Measurements from ENCODE around the gene TPRG1L.

Gene TPRG1L

DNA sequence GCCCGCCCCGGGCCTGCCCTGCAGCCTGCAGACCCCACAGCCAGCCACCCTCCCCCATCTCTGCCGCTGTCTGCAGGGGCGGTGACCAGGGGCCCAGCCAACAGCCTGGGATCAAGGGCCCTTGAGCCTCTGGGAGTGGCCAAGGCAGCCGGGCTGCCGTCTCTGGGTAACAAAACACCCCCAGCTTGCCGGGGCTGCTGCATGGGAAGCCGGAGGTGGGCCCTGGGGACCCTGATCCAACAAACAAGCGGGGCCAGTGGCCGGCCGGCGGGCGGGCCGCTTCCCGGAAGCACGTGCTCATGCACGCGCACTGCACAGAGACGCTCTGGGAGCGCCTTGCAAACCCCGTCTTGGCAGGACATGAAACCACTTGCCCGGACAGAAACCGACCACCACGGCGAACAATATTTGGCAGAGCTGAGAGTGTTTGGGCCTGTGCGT lies 26.7 kb upstream of the TPRG1L start:
- no CpG with 5 or more reads among the region's 26 CpGs for WGBS (ENCODE audit: extremely low coverage, insufficient coverage, insufficient read length)

DNA sequence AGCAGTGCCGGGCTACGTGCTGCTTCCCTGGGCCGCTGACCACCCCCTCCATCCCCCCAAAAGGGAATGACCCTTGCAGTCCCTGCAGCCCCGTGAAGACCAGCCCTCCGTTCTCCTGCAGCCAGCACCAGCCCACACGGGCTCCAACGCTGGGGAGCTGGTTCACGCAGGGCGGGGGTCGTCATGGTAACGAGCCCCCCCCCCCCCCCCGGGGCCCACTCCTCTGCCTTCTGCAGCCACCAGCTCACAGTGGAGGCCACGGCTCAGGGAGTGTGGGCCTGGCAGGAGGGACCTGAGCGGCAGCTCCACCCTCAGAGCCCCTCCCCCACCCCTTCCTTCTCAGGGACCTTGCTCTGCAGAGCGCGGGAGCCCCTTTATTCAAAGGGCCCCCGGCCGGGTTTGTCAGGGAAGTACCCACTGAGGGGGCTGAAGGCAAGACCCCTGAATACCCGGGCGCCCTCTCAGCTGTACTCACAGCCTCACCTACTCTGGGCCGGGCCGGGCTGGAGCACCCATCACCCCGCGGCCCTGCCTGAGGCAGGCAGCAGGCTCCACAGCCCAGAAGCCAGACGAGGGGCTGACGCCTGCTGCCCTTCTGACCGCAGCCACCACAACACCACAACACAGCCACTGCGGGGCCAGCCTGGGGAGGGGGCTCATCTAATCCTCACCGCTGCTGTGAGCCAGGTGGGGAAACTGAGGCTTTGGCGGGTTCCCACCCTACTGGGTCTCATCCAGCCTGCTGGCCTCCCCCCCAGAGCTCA lies 26.1 kb upstream of the TPRG1L start:
- no peaks in the 10 kb centered on the region for H3K27me3 ChIP-seq (ENCODE audit: insufficient read depth, low read length)
- H3K9me3 ChIP-seq (ENCODE audit: insufficient read depth, low read depth, low read length), result no peaks in the 10 kb centered on the region
- no peak for DNase-seq
- no peak overlapping the region for H2AK5ac ChIP-seq (ENCODE audit: low read length)
- H2BK120ac ChIP-seq (ENCODE audit: insufficient read depth, low read length, poor library complexity), result no peak overlapping the region
- no peak overlapping the region for H3K18ac ChIP-seq (ENCODE audit: low read length)
- H2BK12ac ChIP-seq (ENCODE audit: low read length), result no peak overlapping the region
- no peaks in the 10 kb centered on the region for H3K79me1 ChIP-seq (ENCODE audit: low read length)
- no peak overlapping the region for H2AFZ ChIP-seq (ENCODE audit: insufficient read depth, low read length, poor library complexity)
- no peak overlapping the region for H3K23ac ChIP-seq (ENCODE audit: low read length)
- H2BK5ac ChIP-seq (ENCODE audit: low read depth, low read length, poor library complexity), result no peak overlapping the region
- no CpG with 5 or more reads among the region's 30 CpGs for WGBS (ENCODE audit: extremely low coverage, insufficient coverage, insufficient read length)
- no peak overlapping the region for H3K4ac ChIP-seq (ENCODE audit: low read depth, low read length)
- H4K12ac ChIP-seq (ENCODE audit: low read depth, low read length), result no peak overlapping the region
- H3K36me3 ChIP-seq (ENCODE audit: control insufficient read depth in 1 of 2, insufficient read depth in 2 of 2, low read length in 2 of 2), result no peaks in the 10 kb centered on the region
- H4K91ac ChIP-seq (ENCODE audit: low read depth, low read length), result no peak overlapping the region
- H3K4me1 ChIP-seq (ENCODE audit: control insufficient read depth in 1 of 2, insufficient read depth in 2 of 2, low read length in 2 of 2), result no peaks in the 10 kb centered on the region
- no peak overlapping the region for H3K9ac ChIP-seq (ENCODE audit: low read length)
- H3K4me3 ChIP-seq (ENCODE audit: low read depth, low read length), result no peak overlapping the region
- no peak overlapping the region for H3K27ac ChIP-seq (ENCODE audit: low read depth, low read length)
- no peak overlapping the region for H3K14ac ChIP-seq (ENCODE audit: low read length)
- H4K8ac ChIP-seq (ENCODE audit: low read depth, low read length), result no peak overlapping the region
- H3K79me2 ChIP-seq (ENCODE audit: control insufficient read depth, insufficient read depth, low read length, poor library complexity), result no peaks in the 10 kb centered on the region
- H3K4me2 ChIP-seq (ENCODE audit: low read length), result no peak overlapping the region

More for the DNA sequence above, 26.7 kb upstream of the TPRG1L start:
- Histone ChIP-seq H4K12ac (ENCODE audit: low read depth, low read length) (no peak overlapping the region), H2BK120ac (ENCODE audit: insufficient read depth, low read length, poor library complexity) (no peak overlapping the region), H2BK5ac (ENCODE audit: low read depth, low read length, poor library complexity) (no peak overlapping the region), H3K4me3 (ENCODE audit: low read depth, low read length) (no peak overlapping the region), H3K4me1 (ENCODE audit: control insufficient read depth in 1 of 2, insufficient read depth in 2 of 2, low read length in 2 of 2) (no peaks in the 10 kb centered on the region), H2AK5ac (ENCODE audit: low read length) (no peak overlapping the region), H3K18ac (ENCODE audit: low read length) (no peak overlapping the region), H3K27ac (ENCODE audit: low read depth, low read length) (no peak overlapping the region), H3K9me3 (ENCODE audit: insufficient read depth, low read depth, low read length) (no peaks in the 10 kb centered on the region), H3K79me2 (ENCODE audit: control insufficient read depth, insufficient read depth, low read length, poor library complexity) (no peaks in the 10 kb centered on the region), H3K9ac (ENCODE audit: low read length) (no peak overlapping the region), H4K8ac (ENCODE audit: low read depth, low read length) (no peak overlapping the region), H2BK12ac (ENCODE audit: low read length) (no peak overlapping the region), H3K23ac (ENCODE audit: low read length) (no peak overlapping the region), H3K4me2 (ENCODE audit: low read length) (no peak overlapping the region), H3K27me3 (ENCODE audit: insufficient read depth, low read length) (no peaks in the 10 kb centered on the region), H3K14ac (ENCODE audit: low read length) (no peak overlapping the region), H4K91ac (ENCODE audit: low read depth, low read length) (no peak overlapping the region), H3K79me1 (ENCODE audit: low read length) (no peaks in the 10 kb centered on the region), H3K36me3 (ENCODE audit: control insufficient read depth in 1 of 2, insufficient read depth in 2 of 2, low read length in 2 of 2) (no peaks in the 10 kb centered on the region), H2AFZ (ENCODE audit: insufficient read depth, low read length, poor library complexity) (no peak overlapping the region), H3K4ac (ENCODE audit: low read depth, low read length) (no peak overlapping the region)
- no peak for DNase-seq

GRCh38 chr1:3599286-3599811 lies 25.5 kb upstream of the TPRG1L start:
- H2BK120ac ChIP-seq (ENCODE audit: insufficient read depth, low read length, poor library complexity), result no peak overlapping the region
- H4K8ac ChIP-seq (ENCODE audit: low read depth, low read length), result no peak overlapping the region
- H3K14ac ChIP-seq (ENCODE audit: low read length), result no peak overlapping the region
- no peaks in the 10 kb centered on the region for H3K79me2 ChIP-seq (ENCODE audit: control insufficient read depth, insufficient read depth, low read length, poor library complexity)
- no CpG with 5 or more reads among the region's 16 CpGs for WGBS (ENCODE audit: extremely low coverage, insufficient coverage, insufficient read length)
- no peaks in the 10 kb centered on the region for H3K79me1 ChIP-seq (ENCODE audit: low read length)
- H4K91ac ChIP-seq (ENCODE audit: low read depth, low read length), result no peak overlapping the region
- no peak overlapping the region for H2BK5ac ChIP-seq (ENCODE audit: low read depth, low read length, poor library complexity)
- H3K4ac ChIP-seq (ENCODE audit: low read depth, low read length), result no peak overlapping the region
- no peak overlapping the region for H3K9ac ChIP-seq (ENCODE audit: low read length)
- no peak overlapping the region for H3K23ac ChIP-seq (ENCODE audit: low read length)
- H2AFZ ChIP-seq (ENCODE audit: insufficient read depth, low read length, poor library complexity), result no peak overlapping the region
- H4K12ac ChIP-seq (ENCODE audit: low read depth, low read length), result no peak overlapping the region
- H3K18ac ChIP-seq (ENCODE audit: low read length), result no peak overlapping the region
- no peak overlapping the region for H3K27ac ChIP-seq (ENCODE audit: low read depth, low read length)
- DNase-seq, result no peak
- H3K4me3 ChIP-seq (ENCODE audit: low read depth, low read length), result no peak overlapping the region
- no peaks in the 10 kb centered on the region for H3K36me3 ChIP-seq (ENCODE audit: control insufficient read depth in 1 of 2, insufficient read depth in 2 of 2, low read length in 2 of 2)
- no peak overlapping the region for H3K4me2 ChIP-seq (ENCODE audit: low read length)
- no peaks in the 10 kb centered on the region for H3K27me3 ChIP-seq (ENCODE audit: insufficient read depth, low read length)
- H3K4me1 ChIP-seq (ENCODE audit: control insufficient read depth in 1 of 2, insufficient read depth in 2 of 2, low read length in 2 of 2), result no peaks in the 10 kb centered on the region
- peaks cover 6% of the 10 kb centered on the region for H3K9me3 ChIP-seq (ENCODE audit: insufficient read depth, low read depth, low read length)
- no peak overlapping the region for H2BK12ac ChIP-seq (ENCODE audit: low read length)
- no peak overlapping the region for H2AK5ac ChIP-seq (ENCODE audit: low read length)

- no peak for DNase-seq
- Histone ChIP-seq H4K12ac (ENCODE audit: low read depth, low read length) (no peak overlapping the region), H2BK12ac (ENCODE audit: low read length) (no peak overlapping the region), H3K18ac (ENCODE audit: low read length) (no peak overlapping the region), H3K23ac (ENCODE audit: low read length) (no peak overlapping the region), H3K27me3 (ENCODE audit: insufficient read depth, low read length) (no peaks in the 10 kb centered on the region), H2AFZ (ENCODE audit: insufficient read depth, low read length, poor library complexity) (no peak overlapping the region), H3K27ac (ENCODE audit: low read depth, low read length) (no peak overlapping the region), H4K91ac (ENCODE audit: low read depth, low read length) (no peak overlapping the region), H2AK5ac (ENCODE audit: low read length) (no peak overlapping the region), H4K8ac (ENCODE audit: low read depth, low read length) (no peak overlapping the region), H3K9ac (ENCODE audit: low read length) (no peak overlapping the region), H3K14ac (ENCODE audit: low read length) (no peak overlapping the region), H3K9me3 (ENCODE audit: insufficient read depth, low read depth, low read length) (peaks cover 10% of the 10 kb centered on the region), H3K4me1 (ENCODE audit: control insufficient read depth in 1 of 2, insufficient read depth in 2 of 2, low read length in 2 of 2) (no peaks in the 10 kb centered on the region), H3K4ac (ENCODE audit: low read depth, low read length) (no peak overlapping the region), H2BK5ac (ENCODE audit: low read depth, low read length, poor library complexity) (no peak overlapping the region), H3K4me3 (ENCODE audit: low read depth, low read length) (no peak overlapping the region), H2BK120ac (ENCODE audit: insufficient read depth, low read length, poor library complexity) (no peak overlapping the region), H3K79me2 (ENCODE audit: control insufficient read depth, insufficient read depth, low read length, poor library complexity) (no peaks in the 10 kb centered on the region), H3K79me1 (ENCODE audit: low read length) (no peaks in the 10 kb centered on the region), H3K36me3 (ENCODE audit: control insufficient read depth in 1 of 2, insufficient read depth in 2 of 2, low read length in 2 of 2) (no peaks in the 10 kb centered on the region), H3K4me2 (ENCODE audit: low read length) (no peak overlapping the region)
- WGBS (ENCODE audit: extremely low coverage, insufficient coverage, insufficient read length), result no CpG with 5 or more reads among the region's 15 CpGs
Measured at GRCh38 chr1:3599816-3600215, 25.0 kb upstream of the TPRG1L start.
